NCI-H510A treated with DMSO at 0.1 percent for 48 hours (cell line): ENCODE measurements around the gene CD200.

Source experiments
- DNase-seq: peaks from one replicate; lab custom pipeline; 2025; lab: John Stamatoyannopoulos, UW

CD200 gene, protein sequence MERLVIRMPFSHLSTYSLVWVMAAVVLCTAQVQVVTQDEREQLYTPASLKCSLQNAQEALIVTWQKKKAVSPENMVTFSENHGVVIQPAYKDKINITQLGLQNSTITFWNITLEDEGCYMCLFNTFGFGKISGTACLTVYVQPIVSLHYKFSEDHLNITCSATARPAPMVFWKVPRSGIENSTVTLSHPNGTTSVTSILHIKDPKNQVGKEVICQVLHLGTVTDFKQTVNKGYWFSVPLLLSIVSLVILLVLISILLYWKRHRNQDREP

DNA sequence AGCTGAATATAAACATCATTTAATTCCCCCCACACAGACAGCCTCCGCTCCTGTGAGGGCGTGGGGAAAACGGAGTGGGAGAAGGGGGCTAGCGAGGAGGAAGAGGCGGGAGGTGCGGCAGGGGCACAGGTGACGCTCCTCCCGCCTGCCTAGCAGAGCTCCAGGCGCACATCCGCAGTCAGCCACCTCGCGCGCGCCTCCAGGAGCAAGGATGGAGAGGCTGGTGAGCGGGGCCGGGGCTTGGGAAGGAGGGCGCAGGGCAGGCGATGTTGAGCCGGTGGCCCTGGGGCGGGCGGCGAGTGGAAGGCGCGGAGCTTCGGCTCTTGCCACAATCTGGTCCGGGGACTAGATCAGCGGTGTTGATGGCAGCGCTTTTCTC lies at the start of gene CD200:
TSS of gene CD200 (plus strand) at position 155 of the 379 bp plus-strand sequence. CDS start at position 212, 57 bp downstream.
- DNase-seq = peak; percentile 63

DNA sequence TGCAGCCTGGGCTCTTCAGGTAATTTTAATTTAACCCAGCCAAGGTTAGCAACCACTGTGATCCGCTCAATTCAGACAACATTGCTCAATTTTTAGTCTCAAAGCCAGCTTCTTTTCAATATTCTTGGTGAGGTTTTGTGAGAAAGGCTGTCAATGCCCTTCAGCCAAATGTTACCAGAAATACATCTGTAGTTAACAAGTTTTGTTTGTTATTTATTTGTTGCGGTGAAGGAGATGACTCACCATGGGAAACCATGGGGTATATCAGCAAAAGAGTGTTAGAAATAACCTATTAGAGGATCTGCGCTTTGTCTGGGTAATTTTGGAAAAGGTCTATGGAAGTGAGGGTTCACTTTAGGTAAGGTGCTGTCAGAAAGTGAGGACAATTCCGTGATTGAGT lies 43.9 kb upstream of the CD200 start:
- DNase-seq = no peak

DNA sequence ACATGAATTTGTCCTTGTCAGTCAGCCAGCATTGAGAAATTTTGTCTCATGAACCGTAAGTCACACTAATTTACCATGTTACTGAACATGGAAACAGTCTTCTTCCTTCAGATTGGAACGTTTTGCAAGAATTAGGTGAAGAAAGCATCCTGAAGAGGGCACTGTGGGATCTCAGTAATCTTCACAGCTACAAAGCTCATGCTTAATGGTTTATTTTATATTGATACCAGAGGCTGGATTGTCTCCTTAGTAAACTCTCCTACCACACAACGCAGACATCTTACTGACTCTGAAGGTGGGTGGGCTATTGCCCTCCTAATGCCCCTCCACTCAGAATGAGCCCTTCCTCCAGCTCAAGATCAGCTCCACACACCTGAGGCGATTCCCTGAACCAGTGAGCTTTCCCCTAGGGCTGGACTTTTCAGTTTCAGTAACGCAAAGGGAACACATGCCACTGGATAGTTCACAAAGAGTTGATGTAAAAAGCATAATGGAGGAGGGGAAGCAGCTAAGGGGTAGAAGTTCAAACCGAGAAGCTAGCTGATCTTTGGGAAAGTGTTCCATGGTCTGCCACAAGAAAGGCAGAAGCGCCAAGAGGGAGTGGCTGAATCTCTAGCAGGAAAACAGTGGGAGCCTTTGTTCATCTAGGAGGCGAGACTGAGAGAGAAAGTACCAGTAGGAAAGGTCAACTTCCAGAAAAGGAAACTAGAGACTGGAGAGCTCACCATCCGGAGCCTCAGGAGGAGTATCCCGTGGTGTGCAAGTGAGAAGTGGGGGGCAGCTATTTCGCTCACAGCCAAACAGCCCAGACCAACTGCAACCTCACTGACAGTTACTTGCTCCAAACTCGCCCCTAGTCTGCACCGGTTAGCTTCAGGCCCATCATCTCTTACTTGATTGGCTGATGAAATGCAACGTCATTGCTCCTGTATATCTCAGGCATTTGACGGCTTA lies 39.3 kb upstream of the CD200 start, which contains the start of gene SLC9C1:
TSS of gene SLC9C1 (minus strand) at position 849 of the 954 bp plus-strand sequence. CDS start 7,425 bp downstream, outside the sequence.
- DNase-seq = peak; percentile 23

DNA sequence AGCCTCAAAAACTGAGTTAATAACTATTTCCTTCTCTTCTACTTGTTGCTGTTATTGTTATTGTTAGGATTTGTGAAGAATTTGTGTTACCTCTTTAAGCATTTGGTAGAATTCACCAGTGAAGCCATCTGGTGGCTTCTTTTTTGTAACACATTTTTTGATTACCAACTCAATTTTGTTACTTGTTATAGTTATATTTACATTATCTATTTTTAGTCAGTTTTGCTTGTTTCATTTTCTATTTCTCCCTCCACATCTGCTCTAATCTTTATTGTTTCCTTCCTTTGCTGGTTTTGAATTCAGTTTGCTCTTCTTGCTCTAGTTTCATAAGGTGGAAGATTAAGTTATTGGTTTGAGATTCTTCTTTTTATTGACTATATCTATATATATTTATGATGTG lies 35.2 kb upstream of the CD200 start:
- DNase-seq = no peak

DNA sequence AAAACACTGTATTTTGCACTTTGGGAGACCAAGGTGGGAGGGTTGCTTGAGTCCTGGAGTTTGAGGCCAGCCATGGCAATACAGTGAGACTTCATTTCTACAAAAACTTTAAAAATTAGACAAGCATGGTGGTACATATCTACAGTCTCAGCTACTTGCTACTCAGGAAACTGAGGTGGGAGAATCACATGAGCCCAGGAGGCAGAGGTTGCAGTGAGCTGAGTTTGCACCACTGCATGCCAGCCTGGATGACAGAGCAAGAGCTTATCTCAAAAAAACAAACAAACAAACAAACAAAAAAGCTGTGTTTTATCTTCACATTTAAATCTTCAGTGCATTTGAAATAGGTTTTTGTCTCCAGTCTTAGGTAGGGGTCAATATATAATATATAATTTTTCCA lies 34.2 kb upstream of the CD200 start:
- no peak for DNase-seq

DNA sequence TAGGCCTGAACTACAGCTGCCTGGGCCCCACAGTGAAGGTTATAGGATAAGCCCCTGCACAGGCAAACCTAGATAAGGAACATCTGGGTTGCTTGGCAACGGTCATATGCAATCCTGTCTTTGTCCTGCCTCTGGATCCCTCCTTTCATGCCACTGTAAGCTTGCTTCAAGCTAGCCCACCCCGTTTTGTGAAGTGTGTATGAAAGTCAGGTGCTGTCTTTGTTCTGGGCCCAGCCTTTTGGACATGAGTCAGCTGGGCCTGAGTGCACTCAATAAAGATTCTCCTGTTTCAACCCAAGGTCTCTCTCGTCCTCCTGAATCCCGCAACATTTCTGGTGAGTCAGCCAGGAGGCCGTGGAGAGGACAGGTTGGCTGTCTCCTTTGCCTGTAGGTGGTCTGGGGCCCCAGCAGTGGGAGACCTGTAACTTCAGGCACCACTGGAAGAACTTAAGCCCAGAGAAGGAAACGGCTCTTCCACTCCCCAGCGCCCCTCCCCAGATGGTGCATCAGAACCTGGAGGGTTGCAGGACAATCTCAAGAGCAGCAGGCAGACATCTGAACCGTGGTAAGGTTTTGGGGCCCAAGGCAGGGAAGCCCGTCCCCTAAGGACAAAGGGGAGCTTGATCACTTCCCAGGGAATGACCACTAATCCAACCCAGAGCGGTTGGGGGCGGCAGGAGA lies 30.7 kb upstream of the CD200 start:
- DNase-seq = no peak

DNA sequence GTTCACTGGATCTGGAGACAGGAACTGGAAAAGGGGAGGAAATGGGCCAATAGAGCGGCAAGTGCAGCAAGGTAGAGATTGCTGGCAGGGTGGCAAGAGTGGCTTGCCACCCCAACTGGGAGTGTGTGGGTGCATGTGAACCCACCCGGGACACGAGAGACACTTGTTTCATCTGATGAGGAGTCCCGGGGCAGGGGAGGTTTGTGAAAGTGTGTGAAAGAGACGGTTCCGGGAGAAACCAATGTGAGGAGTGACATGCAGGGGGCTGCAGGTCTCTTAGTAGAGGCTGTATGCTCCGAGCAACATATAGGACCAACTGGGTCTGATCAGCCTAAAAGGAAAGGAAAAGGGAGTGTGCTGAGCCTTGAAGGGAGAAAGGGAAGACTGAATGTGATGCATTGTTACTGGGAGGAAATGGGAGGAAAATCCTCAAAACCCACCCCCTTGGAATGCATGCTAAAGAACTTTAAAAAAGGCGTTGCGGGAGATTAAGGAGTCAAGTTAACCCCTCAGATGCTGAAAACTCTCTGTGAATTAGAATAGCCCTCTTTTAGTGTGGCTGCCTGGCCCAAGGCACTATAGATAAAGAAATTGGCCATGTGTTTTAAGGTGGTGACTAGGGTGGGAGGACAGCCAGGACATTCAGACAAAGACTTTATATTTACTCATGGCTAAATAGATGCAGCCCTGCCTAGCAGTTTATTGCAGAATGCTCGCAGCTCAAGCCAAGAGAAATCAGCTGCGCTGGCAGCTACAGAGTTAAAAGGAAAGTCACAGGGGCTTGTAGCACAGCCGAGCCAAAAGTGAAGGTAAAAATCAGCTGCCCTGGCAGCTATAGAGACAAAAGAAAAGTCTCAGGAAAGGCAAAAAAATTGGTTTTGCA lies 29.8 kb upstream of the CD200 start:
- no peak for DNase-seq

DNA sequence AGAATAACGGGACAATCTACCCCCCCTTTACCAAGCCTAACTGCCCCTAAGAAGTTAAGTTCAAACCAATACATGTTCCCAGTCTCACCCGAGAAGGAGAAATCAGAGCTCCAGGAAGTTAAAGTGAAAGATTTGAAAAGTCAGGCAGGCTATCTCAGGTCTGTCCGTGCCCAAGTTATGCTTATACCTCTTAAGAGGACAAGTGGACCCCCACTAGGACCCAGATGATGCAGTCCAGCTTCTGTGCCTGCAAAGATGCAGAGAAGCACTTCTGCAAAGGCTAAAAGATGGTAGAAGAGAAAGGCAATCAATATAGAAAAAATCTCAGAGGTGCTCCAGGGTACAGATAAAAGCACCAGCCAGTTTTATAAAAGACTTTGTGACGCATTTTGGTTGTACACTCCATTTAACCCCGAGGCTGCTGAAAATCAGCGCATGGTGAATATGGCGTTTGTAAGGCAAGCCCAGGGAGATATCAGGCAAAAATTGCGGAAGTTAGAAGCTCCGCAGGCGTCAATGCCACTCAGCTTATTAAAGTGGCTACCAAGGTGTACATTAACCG lies 29.1 kb upstream of the CD200 start:
- DNase-seq = no peak

DNA sequence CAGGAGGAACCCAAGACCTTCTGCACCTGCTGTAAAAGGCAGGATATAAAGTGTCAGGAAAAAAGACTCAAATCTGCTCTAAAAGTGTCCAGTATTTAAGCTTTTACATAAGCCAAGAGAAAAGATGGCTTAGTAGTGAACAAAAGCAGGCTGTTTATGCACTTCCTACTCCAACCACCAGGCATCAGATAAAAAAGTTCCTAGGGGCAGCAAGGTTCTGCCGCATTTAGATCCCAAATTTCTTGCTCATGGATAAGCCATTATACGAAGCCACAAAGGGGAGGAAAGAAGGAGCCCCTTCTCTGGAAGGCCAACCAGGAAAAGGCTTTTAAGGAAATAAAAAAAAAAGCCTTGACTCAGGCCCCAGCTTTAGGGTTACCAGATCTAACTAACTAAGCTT lies 28.3 kb upstream of the CD200 start:
- no peak for DNase-seq

DNA sequence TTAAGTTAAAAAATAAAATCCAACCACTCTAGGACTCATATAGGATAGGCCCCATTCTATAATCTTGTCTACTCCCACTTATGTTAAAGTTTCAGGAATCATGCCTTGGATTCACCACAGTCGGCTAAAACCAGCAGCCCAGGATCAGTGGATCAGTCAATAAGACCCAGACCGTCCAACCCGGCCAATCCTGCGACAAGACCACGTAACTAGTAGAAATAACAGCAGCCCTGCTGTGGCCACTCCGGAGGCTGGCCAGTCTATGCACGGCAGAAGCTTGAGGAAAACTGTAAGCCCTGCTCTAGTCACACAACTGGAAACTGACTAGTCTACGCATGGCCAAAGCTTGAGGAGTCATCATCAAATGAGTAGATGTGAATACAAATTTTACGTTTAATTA lies 26.1 kb upstream of the CD200 start:
- DNase-seq = no peak

DNA sequence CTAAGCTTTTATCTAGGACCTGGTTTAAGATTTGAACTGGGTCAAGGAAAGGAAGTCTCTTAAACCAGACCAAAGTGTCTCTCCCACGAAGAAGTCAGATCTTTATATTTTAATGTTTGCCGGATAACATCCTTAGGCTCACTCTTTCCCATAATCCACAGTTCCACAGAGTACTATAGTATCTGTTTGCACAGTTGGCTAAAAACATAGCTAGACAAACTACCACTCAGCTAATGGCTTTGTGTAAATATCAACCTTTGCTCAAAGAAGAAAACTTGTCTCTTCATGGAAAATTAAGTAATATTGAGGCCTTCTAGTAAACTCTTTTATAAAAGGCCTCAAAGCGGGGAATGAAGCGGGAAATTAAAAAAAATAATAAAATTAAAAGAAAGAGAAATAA lies 25.4 kb upstream of the CD200 start:
- DNase-seq = no peak

DNA sequence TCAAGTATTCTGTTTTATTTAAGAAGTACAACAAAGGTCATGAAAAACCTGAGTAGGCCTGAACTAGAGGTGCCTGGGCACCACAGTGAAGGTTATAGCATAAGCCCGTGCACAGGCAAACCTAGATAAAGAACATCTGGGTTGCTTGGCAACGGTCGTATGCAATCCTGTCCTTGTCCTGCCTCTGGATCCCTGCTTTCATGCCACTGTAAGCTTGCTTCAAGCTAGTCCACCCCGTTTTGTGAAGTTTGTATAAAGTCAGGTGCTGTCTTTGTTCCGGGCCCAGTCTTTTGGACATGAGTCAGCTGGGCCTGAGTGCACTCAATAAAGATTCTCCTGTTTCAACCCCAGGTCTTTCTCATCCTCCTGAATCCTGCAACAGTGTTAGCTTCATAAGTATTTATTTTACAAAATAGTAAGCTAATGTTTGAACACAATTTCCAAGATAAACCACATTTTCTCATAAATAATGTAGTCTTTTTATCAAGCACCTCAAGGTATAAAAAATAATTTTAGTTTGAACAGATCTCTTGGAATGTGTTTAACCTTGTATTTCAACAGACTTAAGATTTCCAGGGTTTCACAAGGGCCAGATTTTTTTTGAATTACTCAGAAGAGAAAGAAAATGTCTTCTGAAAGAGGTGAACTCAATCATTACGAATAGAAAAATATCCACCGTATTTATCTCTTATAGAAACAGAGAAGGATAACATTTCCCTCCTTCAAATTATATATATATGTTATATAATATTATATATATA lies 24.6 kb upstream of the CD200 start:
- peak; percentile 81 for DNase-seq

DNA sequence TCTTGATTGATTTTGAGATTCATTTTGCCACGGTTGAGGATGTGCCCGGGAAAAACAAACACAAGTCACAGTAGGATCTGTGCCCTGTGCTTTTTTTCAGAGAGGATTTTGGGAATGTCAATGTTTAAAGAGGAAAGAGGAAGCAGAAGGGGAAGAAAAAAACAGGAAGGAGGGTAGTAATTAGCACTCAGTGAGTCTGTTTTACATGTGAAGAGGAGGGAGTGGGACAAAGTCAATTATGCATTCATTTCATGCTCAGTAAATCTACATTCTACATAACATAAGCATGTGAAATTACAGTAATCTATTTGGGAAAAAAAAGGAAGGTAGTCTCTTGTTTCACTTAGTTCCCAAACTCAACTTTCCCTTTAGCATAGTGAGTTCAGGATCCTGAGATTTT lies 18.3 kb upstream of the CD200 start:
- no peak for DNase-seq

DNA sequence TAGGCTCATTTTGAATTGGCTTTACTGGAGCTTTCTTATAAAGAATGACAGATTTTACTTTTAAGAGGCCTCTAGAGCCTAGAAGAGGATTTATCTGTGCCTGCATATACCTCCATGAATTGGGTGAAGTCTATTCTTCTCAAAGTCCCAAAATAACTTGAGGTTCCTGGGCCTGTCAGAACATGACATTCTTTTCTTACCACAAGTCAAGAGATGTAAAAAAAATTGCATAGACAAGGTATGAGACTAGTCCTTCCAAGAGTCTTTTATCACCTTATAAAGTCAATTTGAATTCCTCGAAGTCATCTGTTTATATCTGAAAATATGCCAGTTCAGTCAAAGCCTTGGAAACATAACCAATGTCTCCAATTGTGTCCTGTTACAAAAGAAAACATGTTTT lies 17.2 kb upstream of the CD200 start:
- DNase-seq = no peak

DNA sequence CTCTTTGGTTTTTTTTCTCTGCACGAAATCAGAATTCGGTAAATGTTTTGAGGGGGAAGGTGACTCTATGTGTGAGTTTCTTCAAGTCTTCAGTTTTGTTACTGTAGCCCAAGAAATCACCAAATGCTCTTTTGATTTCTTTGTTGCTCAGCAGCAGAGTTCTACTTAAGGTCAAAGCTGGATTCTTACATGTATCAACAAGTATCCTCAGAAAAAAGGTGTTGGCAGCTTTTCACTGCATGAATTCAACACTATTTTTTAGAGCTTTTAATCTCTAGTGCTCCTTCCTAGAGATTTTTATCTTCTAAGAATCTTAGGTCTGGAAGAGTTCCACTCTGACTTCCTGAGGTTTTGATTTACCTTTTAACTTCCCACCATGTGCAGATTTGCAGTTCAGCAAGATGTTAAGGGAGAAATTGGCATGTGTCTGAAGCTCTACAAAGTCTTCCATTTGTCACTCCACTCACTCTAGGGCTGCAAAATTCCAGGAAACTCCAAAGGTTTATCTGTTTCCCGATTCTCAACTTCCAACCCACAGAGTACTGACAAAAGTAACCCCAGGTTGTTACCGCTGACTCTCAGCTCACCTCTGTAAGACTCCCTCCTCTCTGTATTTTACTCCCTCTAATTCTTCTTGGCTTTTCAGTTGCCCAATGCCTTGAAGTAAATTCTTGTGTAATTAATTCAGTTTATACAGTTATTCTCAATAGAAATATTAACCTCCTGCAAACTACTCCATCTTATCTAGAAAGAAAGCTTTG lies 13.3 kb upstream of the CD200 start:
- no peak for DNase-seq

DNA sequence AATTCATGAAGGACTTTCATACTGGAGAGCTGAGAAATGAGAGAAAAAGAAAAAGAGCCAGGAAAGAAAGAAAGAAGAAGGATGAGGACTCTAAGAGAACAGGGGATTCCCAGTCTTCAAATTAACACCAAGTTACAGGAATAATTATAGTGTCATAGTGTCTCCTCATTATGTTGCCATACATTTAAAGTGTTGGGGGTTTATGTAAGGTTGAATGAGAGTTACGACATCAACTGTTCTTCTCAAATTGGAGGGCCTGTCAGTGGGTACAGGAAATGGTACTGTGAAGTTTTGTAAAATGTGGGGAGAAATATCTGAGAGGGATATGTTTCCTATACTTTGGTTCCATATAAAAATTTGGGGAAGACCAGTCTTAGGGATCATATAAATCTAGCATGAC lies 12.3 kb upstream of the CD200 start:
- DNase-seq = no peak

DNA sequence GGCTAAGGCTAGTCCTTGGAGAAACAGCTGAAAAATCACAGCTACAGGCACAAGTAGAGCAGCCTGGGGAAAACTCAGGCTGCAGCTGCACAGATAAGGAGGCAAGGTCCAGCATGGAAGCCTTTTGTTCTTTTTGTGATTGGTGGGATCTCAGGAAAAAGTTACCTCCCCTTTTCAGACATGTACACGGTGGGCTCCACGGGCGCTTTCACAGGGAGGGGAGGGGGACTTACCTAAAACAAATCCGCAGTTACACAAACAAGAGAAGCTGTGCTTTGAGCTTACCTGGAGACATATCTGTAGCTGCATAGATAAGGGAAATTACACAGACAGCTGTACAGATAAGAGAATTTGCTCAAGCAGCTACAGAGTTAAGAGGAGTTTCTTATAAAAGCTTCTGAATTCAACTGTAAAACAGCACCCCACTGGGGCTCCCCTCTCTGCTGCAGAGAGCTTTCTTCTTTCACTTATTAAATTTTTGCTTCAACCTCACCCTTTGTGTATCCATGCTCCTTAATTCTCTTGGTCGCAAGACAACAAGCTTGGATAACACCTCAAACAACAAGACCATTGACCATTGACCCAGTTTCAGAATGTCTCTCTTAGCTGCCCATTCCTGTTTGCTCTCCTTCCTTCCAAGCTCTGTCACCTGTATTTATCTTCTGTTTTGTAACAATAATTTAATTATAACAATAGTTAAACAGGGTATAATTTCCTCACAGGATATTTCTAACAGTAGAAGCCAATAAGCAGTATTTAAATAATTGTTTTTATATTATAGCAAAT lies 10.9 kb upstream of the CD200 start:
- no peak for DNase-seq

DNA sequence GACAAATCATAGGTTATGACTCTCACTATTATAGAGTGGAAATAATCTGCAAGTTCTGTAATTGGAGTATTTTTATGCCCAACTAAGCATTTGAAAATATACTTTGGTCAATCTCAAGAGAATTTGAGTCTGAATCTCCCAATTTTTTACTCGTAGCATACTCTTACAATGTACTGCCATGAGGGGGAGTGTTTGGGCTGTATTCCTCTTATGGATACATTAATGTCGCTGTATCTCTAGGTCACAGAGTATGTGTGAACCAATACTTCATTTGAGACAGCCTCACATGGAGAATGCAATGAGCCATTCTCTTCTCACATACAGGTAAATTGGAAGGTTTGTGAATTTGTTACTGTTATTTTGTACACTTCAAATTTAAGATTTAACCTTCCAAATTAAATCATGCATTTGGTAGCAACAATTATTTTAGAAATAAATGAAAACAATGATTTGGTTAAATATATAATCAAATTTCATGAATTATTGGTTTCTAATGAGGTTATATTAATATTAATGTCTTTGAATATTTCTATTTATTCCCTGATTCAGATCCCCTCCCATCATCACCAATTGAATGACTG lies 5.5 kb upstream of the CD200 start:
- DNase-seq = peak; percentile 16

DNA sequence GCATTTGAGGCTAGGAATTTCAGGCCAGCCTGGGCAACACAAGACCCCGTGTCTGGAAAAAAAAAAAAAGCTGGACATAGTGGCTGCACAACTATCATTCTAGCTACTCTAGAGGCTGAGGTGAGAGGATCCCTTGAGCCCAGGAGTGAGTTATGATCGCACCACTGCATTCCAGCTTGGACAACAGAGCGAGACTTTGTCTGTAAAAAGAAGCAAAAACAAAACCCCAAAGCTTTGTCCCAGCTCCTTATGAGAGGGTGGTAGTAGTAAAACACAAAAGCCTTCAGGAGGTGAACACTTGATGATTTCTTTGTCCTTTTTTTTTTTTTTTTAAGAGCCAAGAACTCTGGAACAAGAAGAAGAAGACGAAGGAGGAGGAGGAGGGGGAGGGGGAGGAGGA lies 1.1 kb upstream of the CD200 start:
- DNase-seq = no peak
